IPS DF 4.7 (cell line): Measurements from ENCODE around the gene ATP2B1.
"Not testable (repeated sequence)": the region's sequence is repeated elsewhere in the genome, so short reads cannot be mapped to it uniquely, and the experiment has no call there.

Source experiments
- DNase-seq: peaks from one replicate; pipeline ENCODE4 v3.0.0-alpha.2; 2013; ENCODE audit warnings: low spot score; ENCODE audit errors: extremely low read depth

Gene ATP2B1

DNA sequence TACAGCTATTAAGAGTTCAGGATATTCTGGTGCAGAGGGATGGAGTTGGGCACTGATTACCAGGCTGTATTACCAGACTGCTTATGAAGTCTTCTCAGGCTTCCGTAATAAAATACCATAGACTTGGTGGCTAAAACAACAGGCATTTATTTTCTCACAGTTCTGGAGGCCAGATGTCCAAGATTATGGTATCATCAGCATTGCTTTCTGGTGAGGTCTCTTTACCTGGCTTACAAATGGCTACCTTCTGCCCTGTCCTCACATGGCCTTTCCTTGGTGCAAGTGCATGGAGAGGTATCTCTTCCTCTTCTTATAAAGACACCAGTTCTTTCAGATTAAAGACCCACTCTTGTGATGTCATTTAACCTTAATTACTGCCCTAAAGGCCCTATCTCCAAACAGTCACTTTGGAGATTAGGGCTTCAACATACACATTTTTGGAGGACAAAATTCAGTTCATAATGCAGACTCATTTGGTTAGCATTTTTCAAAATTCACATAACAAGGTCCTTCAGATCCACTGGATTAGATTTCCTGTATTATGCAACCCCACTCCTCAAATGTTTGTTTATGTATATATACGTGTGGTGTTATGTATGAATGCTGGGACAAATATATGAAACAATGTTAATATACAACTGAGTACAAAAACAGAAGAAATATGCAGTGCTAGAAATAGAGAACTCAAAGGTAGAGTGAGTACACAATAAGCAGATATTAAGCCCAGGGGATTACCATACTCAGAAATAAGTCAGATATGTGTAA lies 9.3 kb upstream of the ATP2B1 start:
- DNase-seq = no peak

DNA sequence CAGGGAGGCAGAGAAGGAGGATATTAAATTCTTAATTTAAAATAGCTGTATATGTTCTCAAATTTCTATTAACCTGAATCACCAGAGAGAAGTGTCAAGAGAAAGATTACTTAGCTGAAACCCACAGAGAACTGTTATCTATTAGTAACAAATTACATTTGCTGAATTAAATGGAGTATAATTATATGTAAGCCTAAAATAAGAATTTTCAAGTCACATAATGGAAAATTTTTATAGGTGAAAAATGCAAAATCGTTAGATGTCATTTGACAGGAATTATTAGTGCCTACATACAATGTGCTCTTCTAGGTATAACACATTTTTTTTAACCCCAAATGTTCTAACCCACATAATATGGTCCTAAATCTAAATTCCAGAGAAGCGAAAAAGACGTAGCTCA lies 4.1 kb upstream of the ATP2B1 start:
- no peak for DNase-seq

DNA sequence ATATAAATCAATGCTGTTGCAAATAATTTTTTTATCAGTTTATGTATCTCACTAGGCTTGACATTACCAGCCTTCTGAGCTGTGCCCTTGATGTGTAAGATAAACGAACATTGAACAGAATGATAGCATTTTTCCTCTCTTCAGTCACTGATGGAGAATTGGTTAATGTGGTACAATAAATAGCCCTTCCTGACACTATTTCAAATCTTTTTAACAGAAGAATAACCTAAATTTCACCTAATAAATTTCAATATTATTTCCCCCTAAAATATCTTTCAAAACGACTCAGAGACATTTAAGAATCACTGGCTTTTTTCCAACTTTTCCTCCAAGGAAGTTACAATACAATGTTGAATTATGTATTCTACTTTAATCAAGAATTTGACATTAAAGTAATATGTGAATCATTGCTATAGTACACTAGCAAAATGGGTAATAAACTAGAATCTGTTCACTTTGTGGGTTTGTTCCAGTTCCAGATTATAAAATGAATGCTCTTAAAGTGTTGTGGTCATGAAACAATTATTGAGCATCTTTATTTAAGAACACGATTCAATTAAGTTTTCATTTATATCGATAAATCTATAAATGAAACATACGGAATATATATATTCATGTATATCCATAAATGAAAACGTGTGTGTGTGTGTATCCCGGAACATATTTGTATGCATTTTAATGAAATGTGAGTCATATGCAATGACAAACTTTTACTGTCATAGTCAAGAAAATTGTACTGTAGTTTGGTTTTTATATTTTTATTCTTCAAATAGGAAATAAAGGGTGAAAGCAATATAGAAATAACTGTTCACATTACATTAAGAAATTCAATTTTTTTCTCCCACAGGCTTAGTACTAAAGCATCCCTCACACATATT lies 2.5 kb upstream of the ATP2B1 start:
- no peak for DNase-seq

DNA sequence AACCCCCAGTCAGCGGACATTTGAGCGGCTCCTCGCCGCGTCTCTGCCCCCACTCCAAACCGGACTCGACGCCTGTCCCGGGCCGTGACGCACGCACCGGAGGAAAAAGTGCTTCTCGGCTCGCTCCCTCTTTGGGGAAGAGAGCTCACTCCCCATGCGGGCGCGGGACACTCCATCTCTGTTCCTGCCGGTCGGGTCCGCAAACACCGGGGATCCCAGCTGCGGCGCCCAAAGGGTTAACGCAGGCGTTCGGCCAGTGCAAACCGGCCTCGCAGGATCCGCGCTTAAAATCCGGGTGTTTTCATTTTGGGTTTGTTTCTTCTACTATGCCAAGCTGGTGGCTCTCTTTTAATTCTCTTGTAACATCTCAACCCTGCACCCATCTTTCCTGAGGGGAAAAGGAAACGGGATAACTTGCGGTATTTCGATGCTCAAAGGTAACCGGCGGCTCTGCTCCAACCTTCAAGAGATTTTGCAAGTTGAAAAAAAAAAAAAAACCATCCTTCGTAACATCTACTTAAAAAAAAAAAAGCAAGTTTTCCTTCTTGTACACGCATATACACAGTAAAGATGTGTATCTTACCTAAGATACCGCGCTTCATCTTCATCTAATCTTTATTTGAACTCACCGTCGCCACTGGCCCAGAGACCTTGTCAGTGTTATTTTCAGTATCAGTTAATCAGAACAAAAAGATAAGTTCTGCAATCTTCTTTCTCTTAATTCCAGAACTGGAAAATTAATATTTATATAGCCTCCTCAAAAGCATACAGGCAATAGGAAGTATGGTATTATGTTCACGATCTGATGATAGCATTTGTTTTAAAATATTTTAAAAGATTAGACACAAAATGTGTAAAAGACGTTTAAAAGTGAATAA lies 1.6 kb upstream of the ATP2B1 start:
- no peak for DNase-seq

DNA sequence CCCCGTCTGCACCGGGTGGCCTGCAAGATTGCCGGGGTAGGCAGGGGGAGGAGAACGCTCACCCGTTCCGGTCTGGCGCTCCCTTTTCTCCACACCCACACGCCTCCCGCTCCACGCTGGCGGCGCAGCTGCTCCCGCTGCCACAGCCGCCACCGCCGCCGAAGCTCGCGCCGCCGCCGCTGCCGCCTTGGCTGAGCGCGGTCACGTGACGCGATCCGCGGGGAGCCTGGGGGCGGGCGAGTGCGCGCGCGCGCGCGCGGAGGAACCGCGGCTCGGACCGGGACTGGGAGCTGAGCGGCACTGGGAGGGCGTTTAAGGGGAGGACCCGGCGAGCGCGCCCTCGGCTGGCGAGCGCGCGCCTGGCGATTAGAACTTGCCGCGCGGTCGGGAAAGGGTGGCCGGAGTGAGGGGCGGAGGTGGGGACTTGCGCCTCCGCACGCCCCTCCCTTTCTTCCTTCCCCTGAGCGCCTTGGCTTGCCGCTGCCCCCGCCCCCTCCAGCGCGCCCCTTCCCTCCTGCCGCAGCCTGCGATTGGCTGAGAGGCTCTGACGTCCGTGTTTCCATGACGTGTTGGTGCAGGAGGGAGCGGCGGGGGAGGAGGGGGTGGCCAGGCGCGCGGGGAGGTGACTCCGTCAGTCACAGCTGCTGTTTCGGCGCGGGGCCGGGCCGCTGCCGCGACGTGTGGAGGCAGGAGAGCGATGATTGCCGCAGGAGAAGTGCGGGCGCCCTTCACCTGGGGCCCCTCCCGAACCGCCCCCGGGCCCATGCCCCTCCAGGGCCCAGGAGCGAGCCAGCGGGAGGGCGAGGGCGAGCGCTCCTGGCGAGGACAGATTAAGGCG lies 738 bp upstream of the ATP2B1 start:
- DNase-seq = peak; percentile 76

DNA sequence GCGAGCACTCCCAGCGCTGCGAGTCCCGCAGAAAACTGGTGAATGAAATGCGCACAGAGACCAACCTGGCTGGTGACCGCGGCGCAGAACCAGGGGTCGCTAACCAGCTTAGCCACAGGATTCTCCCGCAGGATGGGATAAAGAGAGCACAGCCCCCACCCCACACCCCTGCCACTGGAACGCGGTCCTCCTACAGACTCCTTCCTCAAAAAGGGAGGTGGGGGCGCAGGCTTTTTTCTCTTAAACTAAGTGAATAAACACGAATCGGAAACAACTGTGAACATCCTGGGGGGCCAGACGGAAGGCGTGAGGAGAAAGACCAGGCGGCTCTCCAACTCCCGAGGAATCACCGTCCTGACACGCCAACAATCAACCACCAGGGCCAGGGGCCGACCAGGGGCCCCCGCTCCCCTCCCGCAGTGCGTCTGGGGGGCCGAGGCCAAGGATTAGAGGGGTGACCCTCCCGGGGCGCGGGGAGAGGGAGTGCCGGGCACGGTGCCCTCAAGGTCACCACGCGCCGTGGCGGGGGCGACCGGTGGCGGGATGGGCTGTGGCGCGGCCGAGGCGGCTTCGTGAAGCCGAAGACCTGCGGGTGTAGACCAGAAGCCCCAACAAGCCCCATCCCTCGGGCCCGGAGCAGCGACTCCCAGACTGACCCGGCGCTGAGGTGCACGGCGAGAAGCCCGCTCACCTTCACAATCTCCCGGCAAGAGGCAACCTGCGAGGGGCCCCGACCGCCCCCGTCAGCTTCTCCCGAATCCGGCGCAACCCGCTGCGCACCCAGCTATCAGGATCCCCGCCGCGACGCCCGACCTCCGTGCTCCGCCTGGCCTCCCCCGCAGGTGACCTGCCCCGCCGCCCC lies 704 bp downstream of the ATP2B1 start:
- no peak for DNase-seq

DNA sequence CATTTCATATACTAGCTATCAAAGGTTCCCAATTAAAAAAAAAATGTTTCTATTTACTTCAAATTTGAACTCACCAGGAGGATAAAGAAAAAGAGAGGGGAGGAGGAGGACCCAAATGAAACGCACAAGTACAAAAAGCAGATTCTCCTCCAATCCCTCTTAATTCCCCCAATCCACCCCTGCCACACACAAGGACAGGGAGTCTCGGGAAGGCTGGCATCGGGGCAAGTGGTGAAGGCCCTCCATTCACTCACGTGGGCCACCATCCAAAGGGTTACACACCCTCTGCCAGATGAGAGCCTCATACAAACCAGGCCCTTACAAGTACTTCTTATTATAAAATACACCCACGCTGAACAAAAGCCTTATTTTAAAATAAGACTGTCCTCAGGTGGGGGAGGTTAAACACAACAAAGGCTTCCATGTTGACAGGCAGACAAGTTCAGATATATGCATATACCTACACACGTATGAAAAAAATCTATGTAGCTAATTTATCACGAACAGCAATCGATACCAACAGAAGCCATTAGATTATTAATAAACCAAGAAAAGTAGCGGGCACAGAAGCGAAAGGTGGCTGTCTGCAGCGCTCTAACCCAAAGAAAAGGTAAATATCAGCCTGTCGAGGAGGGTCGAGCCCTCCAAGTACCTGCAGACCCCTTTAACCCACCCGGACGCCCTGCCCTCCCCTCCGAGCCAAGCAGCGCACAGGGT lies 1.5 kb downstream of the ATP2B1 start:
- no peak for DNase-seq

DNA sequence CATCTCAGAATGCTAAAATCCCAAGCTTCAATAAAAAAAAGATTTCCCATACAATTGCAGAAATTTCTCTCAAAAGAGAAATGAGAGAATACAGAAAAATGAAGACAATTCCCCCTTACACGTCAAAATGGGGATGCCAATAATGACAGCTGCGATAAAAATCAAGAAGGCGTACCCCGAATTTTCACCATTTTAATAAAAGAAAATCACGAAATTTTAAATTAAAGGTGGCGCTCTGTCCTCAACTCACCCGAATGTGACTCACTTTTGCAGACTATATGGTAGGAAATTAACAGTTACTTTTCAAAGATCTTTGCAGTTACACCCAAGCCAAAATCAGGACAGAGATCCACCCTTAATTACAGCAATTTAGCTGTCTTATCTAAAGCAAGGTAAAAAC lies 2.1 kb downstream of the ATP2B1 start:
- DNase-seq = no peak

DNA sequence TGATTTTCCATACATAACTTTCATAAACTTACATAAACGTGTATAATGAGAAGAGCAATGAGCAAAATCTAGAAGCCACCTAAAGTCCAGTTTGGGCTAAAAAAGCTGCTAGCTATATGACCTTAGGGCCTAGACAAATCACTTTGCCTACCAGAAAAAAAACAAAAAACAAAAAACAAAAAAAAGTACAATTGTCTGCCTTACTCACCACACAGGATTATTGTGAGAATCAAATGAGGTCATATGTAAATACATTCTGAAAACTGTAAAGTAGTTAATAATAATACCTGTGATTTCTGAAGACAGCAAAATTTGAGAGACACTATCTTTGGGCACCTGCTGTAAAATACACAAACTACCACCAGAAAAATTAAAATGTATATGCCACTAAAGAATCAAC lies 4.2 kb downstream of the ATP2B1 start:
- no peak for DNase-seq

DNA sequence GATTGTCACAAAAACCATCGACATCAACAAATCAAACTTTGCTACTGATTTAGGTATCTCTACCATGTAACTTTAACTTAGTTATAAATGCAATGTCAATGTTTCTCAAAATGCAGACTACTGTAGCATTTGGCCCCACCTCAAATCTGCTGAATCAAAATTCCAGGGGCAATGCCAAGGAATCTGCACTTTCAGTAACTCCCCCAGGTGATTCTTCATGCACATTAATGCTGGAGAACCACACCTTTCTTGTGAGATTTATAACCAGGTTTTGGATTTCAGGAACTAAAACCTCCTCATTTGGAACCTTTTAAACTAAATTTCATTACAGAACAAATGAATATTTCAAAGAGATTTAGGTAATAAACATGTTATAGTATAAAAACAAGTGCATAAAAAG lies 4.9 kb downstream of the ATP2B1 start:
- no peak for DNase-seq

DNA sequence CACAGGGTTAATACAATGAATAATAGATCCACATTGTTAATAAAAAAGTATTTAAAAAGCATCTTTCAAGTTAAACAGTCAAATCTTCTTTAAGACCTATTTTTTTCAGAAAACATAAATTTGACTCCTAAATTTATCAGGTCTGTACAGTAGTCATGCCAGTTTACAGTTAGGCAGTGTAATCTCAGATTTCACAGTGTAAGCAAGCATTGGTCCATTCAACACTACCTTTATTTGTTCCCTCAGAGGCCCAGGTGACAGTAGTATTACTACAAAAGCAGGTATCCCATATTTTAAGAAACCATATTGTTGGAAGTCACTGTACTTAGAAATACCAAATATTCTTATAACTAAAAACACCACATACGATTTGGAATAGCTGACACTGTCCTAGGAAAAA lies 6.1 kb downstream of the ATP2B1 start:
- no peak for DNase-seq

DNA sequence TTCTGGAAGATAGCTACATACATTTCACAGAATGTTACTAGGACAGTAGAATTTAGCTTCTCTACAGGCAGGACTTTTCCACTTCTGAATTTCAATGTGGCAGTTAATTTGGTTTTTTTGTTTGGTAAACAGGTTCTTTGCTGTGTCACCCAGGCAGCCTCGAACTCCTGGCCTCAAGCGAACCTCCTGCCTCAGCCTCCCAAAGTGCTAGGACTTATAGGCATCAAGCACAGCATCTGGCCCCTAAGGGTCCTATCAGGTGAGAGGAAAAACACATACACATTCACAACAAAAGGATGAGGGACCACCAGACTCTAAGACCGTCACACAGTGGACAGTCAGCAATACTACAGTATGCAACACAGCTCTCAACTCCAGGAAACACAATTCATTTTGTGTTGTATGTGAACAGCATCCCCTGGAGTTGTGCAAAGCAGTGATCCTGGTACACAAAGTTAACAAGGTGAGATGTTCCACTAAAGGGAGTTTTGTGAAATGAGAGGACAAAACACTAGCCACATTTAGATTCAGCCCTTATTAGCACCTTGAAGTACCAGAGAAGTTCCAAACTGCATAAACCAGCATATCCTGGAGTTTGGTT lies 6.9 kb downstream of the ATP2B1 start:
- DNase-seq = no peak

DNA sequence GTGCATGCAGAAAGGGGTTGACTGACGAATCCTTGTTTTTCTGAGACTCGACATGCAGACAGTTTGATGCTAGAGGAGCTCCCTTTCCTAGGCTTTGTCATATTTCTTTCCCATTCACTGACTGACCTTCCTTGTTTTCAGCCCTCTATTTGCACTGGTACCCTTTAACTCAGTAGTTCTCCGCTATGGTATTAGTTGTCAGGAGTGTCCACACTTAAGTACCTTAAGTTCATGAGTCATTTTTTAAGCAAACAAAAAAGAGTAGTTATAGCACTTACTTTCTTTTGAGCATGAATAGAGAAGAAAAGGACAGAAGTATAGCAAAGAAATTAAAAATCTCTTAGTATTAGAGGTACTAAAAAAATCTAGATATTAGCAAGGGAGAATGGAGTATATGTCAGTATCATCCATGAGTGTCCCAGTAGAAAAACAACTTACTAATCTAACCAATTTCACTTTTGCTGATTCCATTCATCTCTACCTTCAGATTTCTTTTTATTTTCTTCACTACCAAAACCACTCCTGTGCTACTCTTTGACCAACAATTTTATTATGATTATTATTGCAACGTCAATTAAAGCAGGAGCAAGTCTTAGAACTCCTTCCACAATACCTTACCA lies 8.3 kb downstream of the ATP2B1 start:
- DNase-seq = no peak

DNA sequence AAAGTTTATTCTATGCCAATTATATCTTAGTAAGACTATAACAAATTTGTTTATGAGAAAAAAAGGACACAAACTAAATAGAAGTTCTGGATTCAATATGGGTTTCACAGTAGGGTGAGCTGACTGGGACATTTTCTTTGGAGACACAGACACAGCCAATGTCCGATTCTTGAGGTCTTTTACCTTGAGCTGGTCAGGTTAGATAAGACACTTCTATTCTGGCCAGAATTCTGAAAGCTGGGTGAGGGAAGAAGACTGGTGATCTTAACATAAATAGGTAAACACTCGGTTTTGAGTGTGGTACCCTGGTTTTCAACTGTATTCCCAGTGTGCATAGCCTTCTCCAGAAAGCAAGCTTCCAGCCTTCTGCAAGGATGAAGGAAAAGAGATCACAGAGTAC lies 10.0 kb downstream of the ATP2B1 start:
- DNase-seq = no peak

DNA sequence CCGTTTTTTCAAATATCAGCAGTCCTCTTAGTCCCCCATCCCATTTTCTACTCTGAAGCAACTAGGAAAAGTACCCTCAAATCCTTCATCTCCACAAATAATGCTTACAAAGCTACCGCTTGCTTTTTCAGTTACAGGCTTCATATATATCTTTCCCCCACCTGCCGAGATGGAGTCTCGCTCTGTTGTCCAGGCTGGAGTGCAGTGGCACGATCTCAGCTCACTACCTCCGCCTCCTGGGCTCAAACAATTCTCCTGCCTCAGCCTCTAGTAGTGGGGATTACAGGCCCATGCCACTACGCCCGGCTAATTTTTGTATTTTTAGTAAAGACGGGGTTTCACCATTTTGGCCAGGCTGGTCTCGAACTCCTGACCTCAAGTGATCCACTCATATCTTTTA lies 10.9 kb downstream of the ATP2B1 start:
- DNase-seq = not testable (repeated sequence)

DNA sequence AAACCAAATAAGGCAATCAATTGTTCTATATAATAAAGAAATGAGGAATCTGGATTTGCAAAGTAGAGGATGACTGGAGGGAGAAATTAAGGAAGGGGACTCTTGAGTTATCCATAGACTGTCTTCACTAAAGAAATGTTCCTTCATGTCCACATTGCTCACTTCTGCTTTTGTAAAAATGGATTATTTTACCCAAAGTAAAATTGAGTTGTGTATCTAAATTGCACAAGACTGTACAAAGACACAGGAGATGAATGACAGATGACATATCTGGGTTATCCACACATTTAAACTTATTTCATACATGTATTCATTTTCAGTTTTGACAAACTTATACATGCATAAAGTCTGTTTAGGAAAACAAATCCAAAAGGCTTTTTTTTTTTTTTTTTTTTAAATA lies 11.3 kb downstream of the ATP2B1 start:
- no peak for DNase-seq

DNA sequence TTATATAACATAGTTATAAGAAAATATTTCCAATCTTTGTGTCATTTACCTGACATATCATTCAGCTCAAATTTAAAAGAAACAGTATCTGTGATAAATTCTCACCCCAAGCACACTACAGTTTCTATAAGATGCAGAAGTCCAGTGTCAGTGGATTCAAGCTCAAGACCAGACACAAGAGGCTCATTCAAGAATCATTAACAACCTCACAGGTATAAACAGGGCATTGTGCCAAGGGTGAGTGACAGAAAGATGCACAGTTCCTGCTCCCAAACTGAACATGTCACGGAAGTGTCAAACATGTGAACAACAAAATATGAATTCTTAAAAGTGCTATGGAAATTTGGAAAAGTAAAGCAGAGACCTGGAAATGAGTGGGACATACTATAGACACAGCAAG lies 12.8 kb downstream of the ATP2B1 start:
- no peak for DNase-seq

DNA sequence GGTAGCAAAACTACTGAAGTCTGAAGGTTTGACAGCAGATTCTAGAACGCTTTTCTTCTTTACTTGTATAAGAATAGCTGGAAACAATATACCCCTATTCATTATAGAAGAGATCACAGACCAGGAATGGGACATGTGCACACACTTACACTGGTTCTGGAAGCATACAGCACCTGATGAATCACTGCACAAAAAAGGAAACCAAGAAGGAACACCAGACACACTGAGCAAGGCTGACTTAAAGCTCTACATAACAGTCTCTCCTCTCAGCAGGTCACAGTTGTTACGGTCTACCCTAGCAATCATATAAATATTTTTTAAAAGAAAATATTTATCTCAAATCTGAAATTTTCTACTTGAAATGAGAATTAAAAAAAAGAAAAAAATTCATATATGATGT lies 13.5 kb downstream of the ATP2B1 start:
- no peak for DNase-seq
